CD4-positive, alpha-beta T cell treated with Interferon alpha-2 for 1 hour (primary cell): ENCODE measurements around the gene MACROD2.

Experiments
- DNase-seq, 2 donors: peaks; one replicate each; pipeline ENCODE4 v3.0.0-alpha.2; 2020 to 2022

MACROD2 gene

GRCh38 chr20:15256676-15257568 lies 1261.6 kb downstream of the MACROD2 start:
- DNase-seq: no peak

GRCh38 chr20:15257569-15257870 lies 1262.2 kb downstream of the MACROD2 start:
- no peak for DNase-seq

- no peak for DNase-seq
These were observed 1270.4 kb downstream of the MACROD2 start for GRCh38 chr20:15265581-15266309.

DNA sequence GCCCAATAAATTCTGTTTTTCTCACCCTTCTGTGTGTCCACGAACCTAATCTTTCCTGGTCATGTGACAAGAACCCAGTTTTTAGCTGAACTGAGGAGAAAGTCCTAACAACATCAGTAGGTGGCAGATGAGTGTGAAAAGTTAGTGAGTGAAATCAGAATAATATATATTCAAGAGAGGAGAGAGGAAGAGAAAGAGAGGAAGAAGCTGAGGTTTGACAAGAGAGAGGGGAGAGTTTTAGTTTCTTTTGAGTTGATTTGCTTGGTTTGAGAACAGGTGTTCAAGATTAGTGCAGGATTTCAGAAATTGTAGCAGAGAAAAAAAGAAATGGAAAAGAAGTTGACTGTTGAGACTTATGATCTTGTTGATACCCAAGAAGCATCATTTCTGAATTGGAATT lies 1272.6 kb downstream of the MACROD2 start:
- no peak for DNase-seq

DNA sequence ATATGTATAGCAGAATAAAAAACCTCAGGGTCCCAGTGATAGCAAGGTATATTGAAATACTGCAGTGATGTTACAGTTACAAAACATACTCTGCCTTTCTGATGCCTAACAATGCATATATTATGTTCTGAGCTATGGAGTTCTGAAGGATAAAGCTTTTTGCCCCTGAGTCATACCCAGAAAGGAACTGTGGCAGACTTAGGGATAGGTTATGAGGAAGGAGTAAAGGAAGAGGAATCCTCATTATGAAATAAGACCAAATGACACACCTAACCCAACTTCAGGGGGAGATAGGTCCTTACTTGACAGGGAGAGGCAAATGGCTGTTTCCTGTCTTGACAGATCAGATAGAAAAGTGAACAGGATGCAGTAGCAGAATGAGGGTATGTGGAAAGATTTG lies 1282.7 kb downstream of the MACROD2 start:
- DNase-seq: no peak

- DNase-seq: no peak
These were observed 1292.0 kb downstream of the MACROD2 start for GRCh38 chr20:15287329-15287728.

GRCh38 chr20:15288106-15288505 lies 1292.8 kb downstream of the MACROD2 start:
- DNase-seq: no peak

DNA sequence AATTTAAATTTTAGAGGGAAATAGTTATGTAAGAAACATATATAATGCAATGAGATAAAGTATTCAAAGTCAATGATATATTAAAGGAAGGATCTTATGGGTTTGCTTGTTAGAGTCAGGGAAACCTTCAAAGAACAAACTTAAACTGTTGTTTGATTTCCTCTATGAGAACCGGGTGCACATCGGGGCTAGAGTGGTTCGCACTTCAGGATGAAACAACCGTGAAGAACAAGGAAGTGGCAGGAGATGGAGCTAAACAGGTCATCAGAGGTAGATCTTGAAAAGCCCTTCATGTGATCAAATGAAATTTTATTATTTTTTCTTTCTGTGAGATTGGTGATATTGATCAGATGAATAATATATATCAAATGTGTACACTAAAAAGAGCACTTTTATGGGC lies 1294.0 kb downstream of the MACROD2 start:
- DNase-seq: no peak

DNA sequence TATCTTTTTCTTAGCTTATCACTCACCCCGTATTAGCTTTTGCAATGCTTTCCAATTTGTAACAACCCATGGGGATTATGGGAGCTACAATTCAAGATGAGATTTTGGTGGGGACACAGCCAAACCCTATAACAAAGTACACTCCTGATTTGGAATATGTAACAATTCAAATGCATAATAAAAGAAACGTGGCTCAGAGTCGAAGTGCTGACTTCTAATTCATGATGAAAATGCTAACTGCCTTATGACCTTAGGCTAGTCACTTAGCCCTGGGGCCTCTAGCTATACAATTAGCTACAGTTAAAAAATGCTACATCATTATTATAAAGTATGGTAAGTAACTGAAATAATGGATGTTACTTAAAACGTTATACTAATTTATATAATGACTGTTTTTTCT lies 1297.1 kb downstream of the MACROD2 start:
- no peak for DNase-seq

GRCh38 chr20:15296422-15296821 lies 1301.1 kb downstream of the MACROD2 start:
- no peak for DNase-seq

DNA sequence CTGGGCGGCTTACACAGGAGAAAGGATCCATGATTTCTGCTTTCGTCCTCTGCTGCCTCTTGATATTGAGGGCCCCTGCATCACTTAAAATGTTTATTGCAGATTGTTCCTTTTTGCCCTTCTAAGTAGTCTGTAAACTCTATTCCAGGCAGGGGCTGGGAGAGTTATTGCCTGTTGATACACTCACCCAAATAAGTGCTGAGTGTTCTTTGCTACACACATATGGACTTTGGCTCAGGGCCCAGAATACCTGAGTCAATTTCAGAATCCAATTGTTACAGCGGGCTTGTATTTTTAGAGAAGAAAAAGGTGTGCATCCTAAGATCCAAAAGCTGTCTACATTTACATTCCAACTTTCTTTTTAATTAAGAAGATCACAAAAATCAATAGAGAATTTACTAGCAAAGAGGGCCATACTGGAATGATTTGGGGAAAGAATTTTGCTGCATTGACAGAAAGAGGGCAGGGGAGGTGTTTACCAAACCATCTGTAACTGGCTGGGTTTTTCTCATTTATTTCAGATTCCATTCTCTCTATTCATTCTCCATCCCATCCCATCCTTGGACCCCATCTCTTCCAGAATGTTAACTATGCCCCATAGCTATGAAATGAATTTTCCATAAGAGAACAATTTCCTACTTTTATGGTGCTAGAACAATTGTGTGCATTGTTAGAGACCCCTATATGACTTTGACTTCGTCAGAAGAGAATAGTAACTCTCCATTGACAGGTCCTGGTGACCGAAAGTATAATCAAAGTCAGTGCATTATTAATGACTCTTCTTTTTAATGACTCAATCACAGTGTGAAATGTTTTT lies 1302.0 kb downstream of the MACROD2 start:
- no peak for DNase-seq

- no peak for DNase-seq
These were observed 1306.8 kb downstream of the MACROD2 start for GRCh38 chr20:15302075-15302474.

DNA sequence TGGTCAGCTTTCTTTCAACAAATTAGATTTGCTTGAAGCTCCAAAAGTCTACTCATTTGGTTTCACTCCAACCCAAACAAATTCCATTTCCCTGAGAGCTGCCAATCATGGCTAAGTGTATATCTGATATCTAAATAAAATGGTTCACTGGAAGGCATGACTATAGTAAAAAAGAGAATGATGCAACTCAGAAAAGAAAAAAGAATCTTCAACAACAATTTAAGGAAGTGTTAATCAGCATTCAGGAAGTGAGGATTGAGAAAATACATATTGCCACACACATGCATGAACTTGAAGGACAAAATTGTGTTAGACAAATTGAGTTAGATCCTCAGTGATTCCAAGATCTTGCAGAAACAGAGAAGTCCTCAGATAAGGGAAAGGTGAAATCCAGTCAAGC lies 1315.0 kb downstream of the MACROD2 start:
- DNase-seq: no peak

GRCh38 chr20:15316556-15316955 lies 1321.2 kb downstream of the MACROD2 start:
- DNase-seq: no peak

- DNase-seq: no peak
These were observed 1322.4 kb downstream of the MACROD2 start for GRCh38 chr20:15317546-15318232.

- DNase-seq: no peak
These were observed 1323.4 kb downstream of the MACROD2 start for GRCh38 chr20:15318682-15319081.

DNA sequence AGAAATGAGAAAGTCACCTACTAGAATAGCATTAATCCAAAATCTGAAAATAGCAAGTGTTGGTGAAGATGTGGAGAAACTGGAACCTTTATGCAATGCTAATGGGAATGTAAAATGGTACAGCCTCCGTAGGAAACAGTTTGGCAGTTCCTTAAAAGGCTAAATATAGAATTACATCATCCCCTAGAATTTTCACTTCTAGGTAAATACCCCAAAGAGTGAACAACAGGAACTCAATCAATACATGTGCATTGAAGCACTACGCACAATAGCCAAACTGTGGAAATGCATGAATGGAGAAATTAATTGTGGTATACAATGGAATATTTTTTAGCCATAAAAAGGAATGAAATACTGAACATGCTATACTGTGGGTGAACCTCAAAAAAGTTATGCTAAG lies 1324.1 kb downstream of the MACROD2 start:
- no peak for DNase-seq

GRCh38 chr20:15320941-15321340 lies 1325.6 kb downstream of the MACROD2 start:
- no peak for DNase-seq

- DNase-seq: no peak
These were observed 1331.8 kb downstream of the MACROD2 start for GRCh38 chr20:15327123-15327522.

DNA sequence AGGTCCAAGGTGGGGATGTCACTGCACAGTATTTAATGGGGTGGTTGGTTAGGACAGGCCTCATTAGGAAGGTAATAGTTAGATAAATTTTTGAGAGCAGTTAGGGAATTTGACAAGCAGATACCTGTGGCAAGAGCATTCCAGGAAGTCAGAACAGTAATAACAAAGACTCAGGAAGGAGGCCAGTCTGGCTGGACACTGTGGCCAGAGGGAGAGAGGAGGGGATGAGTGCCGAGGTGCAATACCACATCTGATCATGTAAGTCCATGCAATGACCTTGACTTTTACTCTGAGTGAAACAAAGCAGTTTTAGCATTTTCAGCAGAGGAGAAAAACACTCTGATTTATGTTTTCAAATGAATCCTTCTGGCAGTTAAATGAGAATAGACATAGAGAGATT lies 1332.8 kb downstream of the MACROD2 start:
- no peak for DNase-seq

GRCh38 chr20:15332711-15333160 lies 1337.4 kb downstream of the MACROD2 start:
- DNase-seq: no peak

GRCh38 chr20:15333170-15333569 lies 1337.9 kb downstream of the MACROD2 start:
- no peak for DNase-seq

DNA sequence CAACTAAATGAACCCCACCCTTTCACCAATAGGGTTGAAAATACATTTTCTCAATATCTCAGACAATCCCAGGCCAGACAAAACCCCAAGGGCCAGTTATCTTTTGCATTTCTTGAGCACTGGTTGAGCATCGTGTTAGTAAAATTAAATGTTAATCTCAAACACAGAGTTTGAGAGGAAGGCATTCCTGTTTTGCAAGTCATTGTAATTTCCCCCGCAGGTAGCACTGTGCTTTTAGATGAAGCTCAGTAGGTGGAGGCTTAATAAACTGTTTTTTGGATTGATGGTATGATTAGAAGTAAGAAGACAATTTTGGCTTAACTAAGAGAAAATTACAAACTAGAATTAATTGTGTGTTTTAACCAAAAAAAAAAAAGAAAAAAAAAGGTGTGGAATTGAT lies 1340.7 kb downstream of the MACROD2 start:
- no peak for DNase-seq
